Stimulated activated CD4-positive, alpha-beta T cell treated with anti-CD3 and anti-CD28 coated beads, Interleukin-1b, Interleukin-23, amount 100 ng/mL, for 48 hours (primary cell): ENCODE results near the gene NINJ2.
"Not testable (repeated sequence)": the region's sequence is repeated elsewhere in the genome, so short reads cannot be mapped to it uniquely, and the experiment has no call there.

Source experiments
- DNase-seq: peaks from one replicate; pipeline ENCODE4 v3.0.0-alpha.2; 2020

Gene NINJ2

DNA sequence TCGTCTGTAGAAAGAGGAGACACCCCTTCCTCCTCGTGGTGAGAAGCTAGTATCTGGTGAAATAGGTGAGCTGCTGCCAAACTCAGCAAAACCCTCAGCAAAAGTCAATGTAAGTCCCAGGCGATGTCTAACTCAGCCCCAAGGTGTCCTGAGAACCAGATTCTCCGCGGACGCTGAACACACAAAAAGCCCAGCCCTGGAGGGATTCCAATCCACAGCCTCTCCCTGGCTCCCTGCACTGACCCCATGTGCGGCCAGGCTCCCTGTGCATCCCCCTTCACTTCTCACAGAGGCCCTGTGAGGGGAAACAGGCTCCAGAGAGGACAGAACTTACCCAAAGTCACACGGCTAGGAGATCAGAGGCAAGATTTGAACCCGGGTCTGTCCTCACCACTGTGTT is 81.5 kb downstream of the NINJ2 start:
- no peak for DNase-seq

- DNase-seq = no peak
Observed at GRCh38 chr12:581321-581720, 81.9 kb downstream of the NINJ2 start.

DNA sequence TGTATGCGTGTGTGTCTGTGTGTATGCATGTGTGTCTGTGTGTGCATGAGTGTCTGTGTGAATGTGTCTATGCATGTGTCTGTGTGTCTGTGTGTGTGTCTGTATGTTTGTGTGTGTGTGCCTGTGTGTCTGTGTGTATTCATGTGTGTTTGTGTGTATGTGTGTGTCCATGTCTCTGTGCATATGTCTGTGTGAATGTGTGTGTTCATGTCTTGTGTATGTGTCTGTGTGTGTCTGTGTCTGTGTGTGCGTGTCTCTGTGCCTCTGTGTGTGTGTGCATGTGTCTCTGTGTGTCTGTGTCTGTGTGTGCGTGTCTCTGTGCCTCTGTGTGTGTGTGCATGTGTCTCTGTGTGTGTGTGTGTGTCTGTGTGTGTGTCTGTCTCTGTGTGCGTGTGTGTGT is 82.4 kb downstream of the NINJ2 start:
- DNase-seq = no peak

- no peak for DNase-seq
Observed at GRCh38 chr12:579420-580110, 83.7 kb downstream of the NINJ2 start.

GRCh38 chr12:578748-579419 is 84.4 kb downstream of the NINJ2 start:
- no peak for DNase-seq

DNA sequence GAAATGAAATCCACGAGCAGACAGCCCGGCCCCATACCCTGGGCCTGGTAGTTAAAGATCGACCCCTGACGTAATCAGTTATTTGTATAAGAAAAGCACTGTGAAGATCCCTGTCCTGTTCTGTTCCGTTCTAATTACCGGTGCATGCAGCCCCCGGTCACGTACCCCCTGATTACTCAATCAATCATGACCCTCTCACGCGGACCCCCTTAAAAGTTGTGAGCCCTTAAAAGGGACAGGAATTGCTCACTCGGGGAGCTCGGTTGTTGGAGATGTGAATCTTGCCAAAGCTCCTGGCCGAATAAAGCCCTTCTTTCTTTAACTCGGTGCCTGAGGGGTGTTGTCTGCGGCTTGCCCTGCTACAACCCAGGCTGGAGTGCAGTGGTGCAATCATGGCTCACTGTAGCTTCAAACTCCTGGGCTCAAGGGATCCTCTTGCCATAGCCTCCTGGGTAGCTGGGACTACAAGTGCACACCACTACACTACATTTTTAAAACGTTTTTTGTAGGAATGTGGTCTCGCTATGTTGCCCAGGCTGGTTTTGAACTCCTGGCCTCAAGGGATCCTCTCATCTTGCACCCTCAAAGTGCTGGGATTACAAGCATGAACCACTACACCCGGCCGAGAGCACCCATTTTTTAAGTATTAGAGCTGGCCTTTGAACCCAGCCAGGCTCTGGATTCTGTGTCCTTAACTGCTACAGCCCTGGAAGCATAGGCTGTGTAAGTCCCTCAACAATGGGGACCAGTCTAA is 85.1 kb downstream of the NINJ2 start:
- DNase-seq = not testable (repeated sequence)

- no peak for DNase-seq
Observed at GRCh38 chr12:576615-577110, 86.6 kb downstream of the NINJ2 start.

- peak; percentile 84 for DNase-seq
Observed at GRCh38 chr12:575948-576614, 87.2 kb downstream of the NINJ2 start.

DNA sequence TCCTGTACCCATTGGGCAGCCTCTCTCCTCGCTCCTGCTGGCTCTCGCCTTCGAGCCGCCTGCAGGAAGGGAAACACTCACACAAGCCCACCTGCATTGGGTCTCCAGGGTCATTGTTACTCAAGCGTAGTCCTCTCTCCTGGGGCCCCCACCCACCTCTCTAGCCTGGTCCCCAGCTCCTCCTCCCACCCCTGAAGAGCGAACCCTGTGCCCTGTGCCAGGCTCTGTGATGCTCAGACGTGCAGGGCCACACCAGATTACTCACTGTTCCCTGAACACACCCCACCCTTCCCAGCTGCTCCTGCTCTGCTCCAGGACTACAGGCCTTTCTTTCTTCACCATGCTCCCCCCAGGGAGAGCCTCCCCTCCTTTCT is 88.1 kb downstream of the NINJ2 start:
- DNase-seq = no peak

- no peak for DNase-seq
Observed at GRCh38 chr12:574475-575128, 88.6 kb downstream of the NINJ2 start.

DNA sequence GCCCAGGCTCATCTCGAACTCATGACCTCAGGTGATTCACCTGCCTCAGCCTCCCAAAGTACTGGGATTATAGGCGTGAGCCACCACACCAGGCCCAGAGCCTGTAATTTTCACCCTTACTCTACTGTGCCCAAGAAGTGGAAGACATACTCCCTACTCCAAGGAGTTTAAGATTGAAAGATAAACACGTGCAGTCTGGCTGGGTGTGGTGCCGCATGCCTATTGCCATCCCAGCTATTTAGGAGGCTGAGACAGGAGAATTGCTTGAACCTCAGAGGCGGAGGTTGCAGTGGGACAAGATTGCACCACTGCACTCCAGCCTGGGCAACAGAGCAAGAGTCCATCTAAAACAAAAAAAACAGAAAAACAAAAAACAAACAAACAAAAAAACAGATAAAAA is 90.0 kb downstream of the NINJ2 start:
- DNase-seq = no peak

- no peak for DNase-seq
Observed at GRCh38 chr12:572532-572899, 90.7 kb downstream of the NINJ2 start.

GRCh38 chr12:571795-572531 is 91.3 kb downstream of the NINJ2 start:
- no peak for DNase-seq

DNA sequence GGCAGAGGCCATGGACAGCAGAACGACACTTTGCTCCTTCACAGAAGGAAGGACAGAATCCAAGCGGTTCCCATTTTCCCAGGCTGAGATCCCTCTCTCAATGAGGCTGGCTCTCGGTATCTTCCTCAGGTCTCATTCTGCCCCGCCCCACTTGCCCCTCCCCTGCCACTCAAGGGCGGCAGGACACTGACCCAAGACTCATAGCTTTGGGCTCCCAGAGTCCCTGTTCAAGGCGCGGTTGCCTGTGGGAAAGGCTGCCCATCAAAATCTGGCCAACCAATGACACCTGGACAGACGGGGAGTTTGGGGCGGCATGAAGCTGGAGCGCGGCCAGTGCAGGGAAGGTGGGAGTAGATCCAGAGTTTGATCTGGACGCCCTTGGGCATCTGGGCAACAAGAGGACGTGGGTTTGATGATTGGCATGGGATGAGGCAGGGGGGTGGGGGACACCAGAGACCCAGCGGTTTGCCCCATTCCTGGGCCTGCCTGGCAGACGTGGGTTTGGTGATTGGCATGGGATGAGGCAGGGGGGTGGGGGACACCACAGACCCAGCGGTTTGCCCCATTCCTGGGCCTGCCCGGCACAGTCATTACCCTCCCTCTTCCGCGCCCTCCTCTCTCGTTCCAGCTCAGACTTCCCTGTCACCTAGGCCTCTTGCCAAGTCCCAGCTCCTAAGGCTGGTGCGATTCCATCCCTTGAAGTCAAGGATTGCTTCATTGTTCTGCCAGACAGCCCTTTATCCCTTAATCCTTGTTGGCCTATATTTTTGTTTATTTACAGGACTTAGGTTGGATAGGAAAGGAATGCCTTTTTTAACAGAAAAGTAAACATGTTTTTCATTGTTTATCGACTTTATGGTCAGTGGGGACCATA is 92.1 kb downstream of the NINJ2 start:
- no peak for DNase-seq

- DNase-seq = no peak
Observed at GRCh38 chr12:570435-570920, 92.8 kb downstream of the NINJ2 start.

DNA sequence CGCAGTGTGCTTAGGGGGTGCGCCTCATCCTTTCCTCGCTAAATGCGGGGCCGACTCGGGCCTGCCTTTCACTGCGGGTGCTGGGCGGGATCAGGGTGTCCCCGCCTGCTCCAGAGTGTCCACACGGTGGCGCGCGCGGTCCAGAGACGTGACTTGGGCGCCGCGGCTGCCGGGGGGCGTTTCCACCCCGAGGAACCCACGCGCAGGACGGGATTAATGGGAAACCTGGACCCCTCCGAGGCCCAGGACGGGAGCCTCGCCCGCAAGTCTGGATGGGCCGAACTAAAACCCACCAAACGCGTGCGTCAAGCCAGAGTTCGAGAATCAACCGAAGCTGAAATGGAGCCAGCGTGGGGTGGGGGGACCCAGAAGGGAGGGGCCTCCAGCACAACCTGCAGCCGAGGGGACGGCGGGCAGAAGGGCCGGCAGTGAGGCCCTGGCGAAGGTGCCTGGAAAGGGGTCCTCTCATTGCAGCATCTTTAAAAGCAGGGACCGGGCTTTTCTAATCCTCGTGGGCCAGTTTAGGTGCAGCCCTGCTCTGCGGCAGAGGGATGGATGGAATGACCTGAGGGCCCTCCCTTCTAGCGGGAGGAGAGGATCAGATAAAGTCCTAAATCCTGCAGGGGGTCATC is 93.3 kb downstream of the NINJ2 start:
- DNase-seq = peak; percentile 86

DNA sequence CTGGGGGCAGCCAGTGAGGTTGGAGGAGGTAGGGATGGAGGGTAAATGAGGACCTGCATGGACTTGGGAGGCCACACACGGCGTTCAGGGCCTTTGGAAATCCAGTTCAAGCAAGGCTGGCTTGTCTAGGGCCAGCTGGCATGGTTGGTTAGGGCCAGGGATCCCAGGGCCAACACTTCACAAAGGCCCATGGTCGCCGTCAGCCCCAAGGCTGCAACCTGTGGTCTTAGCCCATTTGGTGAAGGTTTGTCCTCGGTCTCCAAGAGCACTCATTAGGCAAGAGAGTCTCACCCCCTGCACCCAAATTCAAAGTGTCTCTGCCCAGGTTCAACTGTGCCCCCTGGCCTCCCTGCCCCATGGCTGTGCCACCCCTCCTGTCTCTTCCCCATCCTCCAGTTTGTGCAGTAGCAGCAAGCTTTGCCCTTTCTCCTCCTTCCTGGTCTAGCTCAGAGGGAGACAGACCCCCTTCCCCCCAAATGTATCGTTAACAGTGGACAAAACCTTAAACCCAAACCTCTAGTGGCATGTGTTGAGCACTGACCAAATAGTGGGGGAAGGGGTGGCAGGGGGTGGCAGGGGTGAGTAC is 94.1 kb downstream of the NINJ2 start:
- no peak for DNase-seq

DNA sequence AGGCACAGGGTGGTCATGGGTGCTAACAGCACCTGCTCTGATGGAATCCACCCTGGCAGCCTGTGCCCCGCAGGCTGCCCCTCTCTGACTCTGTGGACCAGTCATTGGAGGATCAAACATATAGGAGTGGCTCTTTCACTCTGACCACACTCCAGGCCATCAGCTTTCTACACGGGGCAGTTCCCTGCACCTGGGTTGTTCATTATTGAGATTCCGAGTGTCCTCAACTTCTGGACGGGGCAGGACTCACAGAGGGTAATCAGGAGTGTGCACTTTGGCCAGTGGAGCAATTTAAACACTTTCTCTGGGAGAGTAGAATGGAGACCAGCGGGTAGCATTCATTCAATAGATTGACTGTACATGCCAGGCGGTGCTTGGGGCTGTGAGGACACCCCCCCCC is 94.8 kb downstream of the NINJ2 start:
- no peak for DNase-seq

GRCh38 chr12:565589-566105 is 97.6 kb downstream of the NINJ2 start:
- DNase-seq = no peak

- DNase-seq = no peak
Observed at GRCh38 chr12:565161-565560, 98.1 kb downstream of the NINJ2 start.
